GM21723 (cell line): ENCODE measurements around the gene RGS6.

Experiments used
- ATAC-seq: cut with Tn5 transposase; IDR thresholded peaks from one replicate; pipeline ENCODE4 v1.9.1; 2021; ENCODE audit warnings: mild to moderate bottlenecking, moderate library complexity; ENCODE audit not compliant: unreplicated experiment

The RGS6 gene

GRCh38 chr14:72485695-72486094 lies 553.5 kb downstream of the RGS6 start:
- no peak for ATAC-seq

GRCh38 chr14:72488514-72488913 lies 556.3 kb downstream of the RGS6 start:
- ATAC-seq, result no peak

GRCh38 chr14:72492196-72492595 lies 560.0 kb downstream of the RGS6 start:
- no peak for ATAC-seq

DNA sequence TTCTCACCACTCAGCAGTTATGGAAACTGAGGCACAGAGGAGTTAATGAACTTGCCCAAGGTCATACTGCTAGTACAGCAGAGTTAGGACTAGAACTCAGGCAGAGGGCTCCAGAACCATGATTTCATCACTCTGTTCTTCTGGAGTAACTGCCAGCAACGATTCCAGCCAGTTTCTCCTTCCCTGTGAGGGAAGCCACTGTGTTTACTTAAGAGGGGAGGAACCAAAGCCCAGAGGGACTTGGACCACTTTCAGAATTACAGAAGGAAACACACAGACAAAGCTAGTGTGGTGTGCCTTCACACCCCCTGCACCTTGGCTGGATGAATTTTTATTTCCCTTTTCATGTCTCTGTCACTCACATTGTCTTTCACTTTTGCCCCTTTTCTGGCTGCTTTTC lies 563.4 kb downstream of the RGS6 start:
- ATAC-seq, result no peak

DNA sequence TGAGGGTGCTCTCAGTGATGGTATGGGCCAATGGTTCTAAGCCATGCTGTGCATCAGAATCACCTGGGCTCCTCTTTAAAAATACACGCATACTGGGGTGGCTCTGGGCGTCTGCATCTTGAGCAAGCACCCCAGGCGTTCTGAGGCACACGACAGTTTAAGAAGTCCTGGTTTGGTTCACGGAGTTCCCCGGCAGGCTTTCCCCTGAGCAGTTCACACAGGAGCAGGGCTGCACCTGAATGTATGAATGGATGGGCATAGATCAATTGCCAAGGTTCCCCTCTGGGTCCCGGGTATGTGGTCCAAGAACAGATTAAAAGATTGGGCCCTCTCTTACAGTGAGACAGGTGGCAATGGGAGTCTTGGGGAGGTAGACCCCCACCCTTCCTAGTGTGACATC lies 566.4 kb downstream of the RGS6 start:
- ATAC-seq, result no peak

GRCh38 chr14:72499746-72500145 lies 567.5 kb downstream of the RGS6 start:
- ATAC-seq, result no peak

- ATAC-seq, result no peak
Observed at GRCh38 chr14:72500234-72500838, 568.1 kb downstream of the RGS6 start.

- ATAC-seq, result no peak
Observed at GRCh38 chr14:72501439-72501838, 569.2 kb downstream of the RGS6 start.

DNA sequence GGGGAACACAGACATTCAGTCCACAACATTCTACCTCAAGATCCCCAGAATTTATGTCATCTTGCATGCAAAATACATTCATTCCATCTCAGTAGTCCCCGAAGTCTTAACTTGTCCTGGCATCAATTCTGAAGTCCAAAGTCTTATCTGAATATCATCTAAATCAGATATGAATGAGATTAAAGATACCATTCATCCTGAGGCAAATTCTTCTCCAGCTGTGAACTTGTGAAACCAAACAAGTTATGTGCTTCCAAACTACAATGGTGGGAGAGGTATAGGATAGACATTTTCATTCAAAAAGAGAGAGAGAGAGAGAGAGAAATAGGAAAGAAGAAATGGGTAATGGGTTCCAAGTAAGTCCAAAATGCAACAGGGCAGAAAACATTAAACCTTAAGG lies 571.0 kb downstream of the RGS6 start:
- no peak for ATAC-seq

GRCh38 chr14:72503696-72504368 lies 571.6 kb downstream of the RGS6 start:
- ATAC-seq, result no peak

DNA sequence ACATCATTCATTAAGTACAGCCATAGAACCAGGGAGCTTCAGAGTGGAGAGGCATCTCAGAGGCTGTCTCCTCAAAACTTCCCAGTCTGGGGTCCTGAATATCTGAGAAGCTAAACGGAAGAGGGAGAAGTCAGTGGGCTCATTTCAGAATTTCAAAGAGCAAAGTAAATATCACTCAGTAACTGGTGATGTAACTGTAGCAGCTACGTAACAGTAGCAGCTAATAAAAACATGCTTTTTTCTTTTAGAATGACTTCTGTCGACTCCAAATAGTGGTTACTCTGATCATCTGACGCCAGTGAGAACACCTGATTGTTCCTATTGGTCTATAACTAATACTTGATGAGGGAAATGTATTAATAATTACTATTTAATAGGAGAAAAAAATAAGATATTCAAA lies 578.3 kb downstream of the RGS6 start:
- no peak for ATAC-seq

DNA sequence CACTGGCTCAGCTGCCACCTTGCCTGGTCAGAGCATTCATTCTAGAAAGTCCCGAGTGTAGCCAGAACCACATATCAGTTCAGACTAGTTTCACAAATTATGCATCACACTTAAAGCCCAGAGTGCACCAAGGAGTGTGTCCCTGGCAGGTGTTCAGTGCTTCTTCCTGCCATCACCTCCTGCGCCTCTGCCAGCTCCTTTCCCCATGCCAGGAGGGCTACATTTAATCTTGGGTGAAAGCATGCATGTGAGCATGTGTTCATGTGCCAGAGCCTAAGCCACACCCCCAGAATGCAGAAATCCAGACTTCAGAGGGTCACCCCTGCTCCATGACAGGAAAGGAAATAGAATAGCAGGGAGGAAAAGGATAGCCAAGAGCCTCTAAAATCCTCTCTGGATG lies 580.1 kb downstream of the RGS6 start:
- no peak for ATAC-seq

DNA sequence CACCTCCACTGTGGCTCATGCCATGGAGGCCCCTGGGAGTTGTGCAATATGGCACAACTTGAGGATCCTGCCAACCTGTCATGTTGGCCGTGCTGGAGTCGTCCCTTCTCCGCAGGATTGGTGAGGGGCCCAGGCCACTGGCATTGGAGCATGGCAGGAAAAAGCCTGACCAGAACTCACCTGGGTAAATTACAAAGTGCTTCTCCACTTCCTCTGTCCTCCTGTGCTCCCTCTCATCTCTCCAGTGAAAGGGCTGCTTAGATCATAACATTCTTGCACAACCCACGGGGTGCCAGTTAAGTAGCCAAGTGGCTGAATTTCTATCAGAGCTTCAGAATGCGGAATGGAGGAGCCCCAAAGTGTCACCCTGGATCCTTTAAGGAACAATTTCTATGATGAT lies 580.7 kb downstream of the RGS6 start:
- ATAC-seq, result no peak

DNA sequence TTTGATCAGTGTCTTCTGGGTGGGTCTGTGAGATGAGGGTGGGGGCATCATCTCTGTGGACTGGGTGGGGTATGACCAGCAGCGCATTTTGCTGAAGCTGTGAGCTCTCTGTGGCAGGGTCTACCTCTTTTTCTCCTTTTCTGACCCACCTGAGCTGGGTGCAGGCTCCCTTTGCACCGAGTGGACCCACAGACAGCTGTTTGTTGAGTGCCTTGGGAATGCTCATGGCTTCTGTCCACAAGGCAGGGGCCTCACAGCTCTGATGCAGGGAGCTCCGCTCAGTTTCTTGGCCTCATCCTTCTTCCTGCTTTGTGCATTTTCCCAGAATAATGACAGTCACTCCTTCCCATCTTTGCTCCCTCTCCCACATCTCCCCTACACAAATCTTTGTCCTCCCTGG lies 581.1 kb downstream of the RGS6 start:
- ATAC-seq, result no peak

DNA sequence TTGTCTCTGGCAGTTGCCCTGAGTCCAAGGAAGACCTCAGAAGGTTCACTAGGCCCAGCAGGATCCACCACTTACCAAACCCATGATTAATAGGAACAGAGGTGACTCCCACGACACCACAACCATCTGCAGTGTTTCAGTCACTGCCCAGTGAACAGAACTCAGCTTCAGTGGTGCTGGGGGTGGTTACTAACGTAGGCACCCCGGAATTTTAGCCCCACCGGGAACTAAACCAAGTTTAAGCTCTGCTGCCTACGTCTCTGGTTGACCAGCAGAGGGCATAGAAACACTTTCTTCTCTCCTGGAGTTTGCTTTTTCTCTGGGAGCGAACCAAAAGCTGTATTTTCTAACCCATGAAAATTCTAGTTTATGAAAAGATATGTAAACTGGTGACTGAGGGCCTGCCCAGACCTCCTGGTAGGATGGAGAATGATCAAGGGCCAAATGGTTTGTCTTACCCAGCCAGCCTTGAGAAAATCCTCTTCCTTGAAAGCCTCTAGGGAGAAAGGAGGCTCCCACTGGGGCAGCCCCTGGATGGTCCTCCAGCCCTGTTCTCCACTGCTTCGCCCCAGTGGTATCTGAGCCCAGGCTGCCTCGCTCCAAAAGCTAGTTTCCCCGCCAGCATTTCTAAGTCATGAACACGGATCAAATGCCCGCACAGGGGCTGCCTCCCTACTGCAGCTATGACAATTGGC lies 581.9 kb downstream of the RGS6 start:
- ATAC-seq, result no peak

DNA sequence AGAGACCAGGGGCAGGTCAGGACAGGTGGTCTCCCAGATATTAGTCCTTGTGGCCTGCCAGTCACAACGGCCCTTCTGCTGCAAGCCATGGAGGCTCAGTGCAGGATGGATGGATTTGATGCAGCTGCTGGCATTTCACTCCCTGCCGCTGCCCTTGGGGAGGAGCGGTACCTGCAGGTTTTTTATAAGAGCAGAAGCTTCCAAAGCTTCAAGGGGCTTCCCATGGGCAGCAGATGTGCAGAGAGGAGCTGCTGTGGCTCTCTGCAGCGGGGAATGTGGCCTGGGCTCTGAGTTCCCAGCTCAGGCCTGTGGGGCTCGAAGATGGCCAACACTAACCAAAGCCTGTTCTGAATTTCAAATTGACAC lies 582.4 kb downstream of the RGS6 start:
- ATAC-seq, result no peak

GRCh38 chr14:72515779-72516770 lies 583.8 kb downstream of the RGS6 start:
- no peak for ATAC-seq

DNA sequence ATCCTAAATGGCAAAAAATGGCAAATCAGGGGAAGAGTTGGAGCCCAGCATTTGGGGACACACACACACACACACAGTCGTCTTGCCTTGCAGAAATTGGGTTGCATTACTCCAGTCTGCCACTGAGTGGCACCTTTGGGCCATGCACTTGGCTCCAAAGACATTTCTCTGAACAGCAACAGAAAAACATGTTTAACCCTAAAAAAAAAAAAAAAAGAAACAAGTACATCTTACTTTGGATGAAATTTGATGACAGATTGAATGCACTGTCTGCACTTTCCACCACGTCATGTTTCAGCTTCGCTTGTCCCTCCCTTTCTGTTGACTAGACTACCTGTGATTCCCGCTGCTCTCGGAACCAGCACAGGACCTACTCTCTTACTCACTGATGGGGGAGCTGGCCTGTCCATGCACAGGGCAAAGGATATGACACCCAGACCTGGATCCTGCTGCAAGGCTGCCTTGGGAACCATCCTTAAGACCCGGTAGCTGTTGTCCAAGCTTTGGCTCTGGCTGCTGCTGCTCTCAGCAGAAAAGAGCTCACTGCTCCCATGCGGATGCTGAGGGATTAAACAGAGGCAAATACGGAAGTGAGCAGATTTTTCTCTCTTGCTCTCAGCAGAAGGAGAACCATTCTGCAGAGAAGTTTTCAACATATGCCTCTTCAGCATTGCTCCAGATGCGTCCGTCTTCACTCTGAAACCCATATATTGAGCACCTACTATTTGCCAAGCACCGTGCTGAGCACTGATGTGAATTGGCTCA lies 584.9 kb downstream of the RGS6 start:
- no peak for ATAC-seq

DNA sequence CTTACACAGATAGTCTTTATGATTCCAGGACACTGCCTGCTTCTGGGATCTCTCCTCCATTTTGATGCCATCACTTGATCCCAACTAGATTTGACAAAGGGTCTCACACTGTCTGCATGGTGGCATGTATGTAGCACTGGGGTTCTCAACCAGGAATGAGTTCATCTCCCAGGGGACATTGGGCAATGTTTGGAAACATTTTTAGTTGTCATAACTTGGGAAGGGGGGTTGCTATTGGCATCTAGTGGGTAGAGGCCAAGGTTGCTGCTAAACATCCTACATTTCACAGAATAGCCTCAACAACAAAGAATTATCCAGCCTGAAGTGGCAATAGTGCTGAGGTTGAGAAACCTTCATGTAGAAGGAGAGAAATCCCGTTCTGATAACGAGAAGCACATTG lies 585.5 kb downstream of the RGS6 start:
- ATAC-seq, result no peak

GRCh38 chr14:72518809-72519377 lies 586.7 kb downstream of the RGS6 start:
- ATAC-seq, result peak; percentile 77
